LNCaP clone FGC (cell line): ENCODE results near the gene CYP2B6.
"Not testable (repeated sequence)": the region's sequence is repeated elsewhere in the genome, so short reads cannot be mapped to it uniquely, and the experiment has no call there.

Experiments used
- DNase-seq: peaks from one replicate; pipeline ENCODE4 v3.0.0-alpha.2; 2011; ENCODE audit warnings: low read depth
- H3K4me3 ChIP-seq: 2 replicates; pipeline ENCODE4 v1.5.1; 2011; ENCODE audit warnings: mild to moderate bottlenecking, low read depth, low read length, control low read depth
- TF ChIP-seq, protein P1 (sequence below): IDR thresholded peaks from 2 replicates; pipeline ENCODE4 v1.5.1; 2012; ENCODE audit warnings: mild to moderate bottlenecking; ENCODE audit not compliant: control insufficient read depth, insufficient read depth; ENCODE audit errors: extremely low read depth

Gene CYP2B6

GRCh38 chr19:41027273-41027967 lies 36.3 kb downstream of the CYP2B6 start:
- DNase-seq: no peak
- TF ChIP-seq, protein P1, sequence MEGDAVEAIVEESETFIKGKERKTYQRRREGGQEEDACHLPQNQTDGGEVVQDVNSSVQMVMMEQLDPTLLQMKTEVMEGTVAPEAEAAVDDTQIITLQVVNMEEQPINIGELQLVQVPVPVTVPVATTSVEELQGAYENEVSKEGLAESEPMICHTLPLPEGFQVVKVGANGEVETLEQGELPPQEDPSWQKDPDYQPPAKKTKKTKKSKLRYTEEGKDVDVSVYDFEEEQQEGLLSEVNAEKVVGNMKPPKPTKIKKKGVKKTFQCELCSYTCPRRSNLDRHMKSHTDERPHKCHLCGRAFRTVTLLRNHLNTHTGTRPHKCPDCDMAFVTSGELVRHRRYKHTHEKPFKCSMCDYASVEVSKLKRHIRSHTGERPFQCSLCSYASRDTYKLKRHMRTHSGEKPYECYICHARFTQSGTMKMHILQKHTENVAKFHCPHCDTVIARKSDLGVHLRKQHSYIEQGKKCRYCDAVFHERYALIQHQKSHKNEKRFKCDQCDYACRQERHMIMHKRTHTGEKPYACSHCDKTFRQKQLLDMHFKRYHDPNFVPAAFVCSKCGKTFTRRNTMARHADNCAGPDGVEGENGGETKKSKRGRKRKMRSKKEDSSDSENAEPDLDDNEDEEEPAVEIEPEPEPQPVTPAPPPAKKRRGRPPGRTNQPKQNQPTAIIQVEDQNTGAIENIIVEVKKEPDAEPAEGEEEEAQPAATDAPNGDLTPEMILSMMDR: no peak
- no peak overlapping the region for H3K4me3 ChIP-seq

GRCh38 chr19:41029524-41030432 lies 38.7 kb downstream of the CYP2B6 start:
- no peak overlapping the region for H3K4me3 ChIP-seq
- TF ChIP-seq, protein P1: no peak
- no peak for DNase-seq

GRCh38 chr19:41030651-41031050 lies 39.6 kb downstream of the CYP2B6 start:
- no peak for DNase-seq
- H3K4me3 ChIP-seq: no peak overlapping the region
- TF ChIP-seq, protein P1: no peak

DNA sequence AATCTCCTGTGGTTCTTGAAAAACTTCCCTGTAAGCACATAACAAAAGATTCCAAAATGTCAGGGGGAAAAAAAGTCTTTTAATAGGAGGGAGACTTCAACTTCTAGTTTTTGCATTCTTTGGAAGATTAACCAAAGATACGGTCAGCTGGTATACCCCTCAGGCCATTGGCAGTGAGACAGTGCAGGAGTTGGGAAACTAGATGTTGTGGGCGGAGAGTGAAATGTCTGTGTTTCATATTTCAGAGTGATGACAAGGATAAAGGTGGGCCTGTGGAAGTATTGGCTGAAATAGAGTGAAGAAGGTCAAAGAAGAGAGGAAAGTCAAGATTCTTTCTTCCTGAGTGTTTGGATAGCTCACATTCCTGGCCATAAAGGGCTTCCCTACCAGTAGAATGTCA lies 40.8 kb downstream of the CYP2B6 start:
- no peak for DNase-seq
- TF ChIP-seq, protein P1: no peak

DNA sequence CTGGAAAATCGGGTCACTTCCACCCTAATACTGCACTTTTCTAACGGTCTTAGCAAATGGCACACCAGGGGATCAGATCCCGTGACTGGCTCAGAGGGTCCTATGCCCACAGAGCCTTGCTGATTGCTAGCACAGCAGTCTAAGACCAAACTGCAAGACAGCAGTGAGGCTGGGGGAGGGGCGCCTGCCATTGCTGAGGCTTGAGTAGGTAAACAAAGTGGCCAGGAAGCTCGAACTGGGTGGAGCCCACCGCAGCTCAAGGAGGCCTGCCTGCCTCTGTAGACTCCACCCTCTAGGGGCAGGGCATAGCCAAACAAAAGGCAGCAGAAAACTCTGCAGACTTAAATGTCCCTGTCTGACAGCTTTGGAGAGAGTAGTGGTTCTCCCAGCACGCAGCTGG lies 42.2 kb downstream of the CYP2B6 start:
- not testable (repeated sequence) for H3K4me3 ChIP-seq, DNase-seq

More for the DNA sequence above, 40.8 kb downstream of the CYP2B6 start:
- no peak overlapping the region for H3K4me3 ChIP-seq

- no peak for DNase-seq
- no peak overlapping the region for H3K4me3 ChIP-seq
- TF ChIP-seq, protein P1: no peak
These were observed 48.7 kb downstream of the CYP2B6 start for GRCh38 chr19:41039806-41040205.

DNA sequence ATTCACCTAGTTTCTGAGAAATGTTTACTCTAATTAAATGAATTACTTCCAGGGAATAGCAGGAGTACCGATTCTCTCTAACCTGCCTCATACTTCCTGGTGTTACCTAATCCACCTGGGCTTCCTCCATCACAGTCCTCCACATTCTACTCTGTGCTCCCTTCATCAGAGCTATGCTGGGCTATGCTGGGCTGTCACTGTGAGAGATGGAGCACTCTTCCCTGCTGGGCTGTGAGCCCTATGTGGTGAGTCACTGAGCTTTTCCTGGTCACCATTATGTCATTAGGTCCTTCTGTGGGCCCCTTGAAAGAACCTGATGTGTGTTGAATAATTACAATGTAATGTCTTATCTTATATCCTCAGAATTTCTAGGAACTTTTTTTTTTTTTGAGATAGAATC lies 54.0 kb downstream of the CYP2B6 start:
- DNase-seq: not testable (repeated sequence)

DNA sequence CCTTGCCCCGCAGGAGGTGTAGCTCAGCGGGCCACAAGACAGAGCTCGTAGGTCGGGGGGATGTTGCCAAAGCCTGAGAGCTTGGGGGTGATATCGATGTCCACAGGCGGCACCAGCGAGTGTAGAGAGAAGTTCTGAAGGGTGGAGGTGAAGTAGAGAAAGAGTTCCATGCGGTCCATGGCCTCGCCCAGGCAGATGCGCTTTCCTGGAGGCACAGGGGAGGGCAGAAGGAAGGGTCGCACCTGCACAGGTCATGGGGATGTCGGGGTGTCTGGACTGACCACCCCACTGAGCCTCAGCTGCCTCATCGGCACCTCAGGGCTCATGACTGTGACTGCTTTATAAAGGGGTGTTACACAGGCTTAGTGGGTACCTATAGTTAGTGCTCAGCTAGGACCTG lies 59.3 kb downstream of the CYP2B6 start:
- DNase-seq: no peak
- no peak overlapping the region for H3K4me3 ChIP-seq
- TF ChIP-seq, protein P1: no peak

More for the DNA sequence above, 54.0 kb downstream of the CYP2B6 start:
- H3K4me3 ChIP-seq: not testable (repeated sequence)

GRCh38 chr19:41052162-41052561 lies 61.1 kb downstream of the CYP2B6 start:
- not testable (repeated sequence) for DNase-seq, H3K4me3 ChIP-seq

DNA sequence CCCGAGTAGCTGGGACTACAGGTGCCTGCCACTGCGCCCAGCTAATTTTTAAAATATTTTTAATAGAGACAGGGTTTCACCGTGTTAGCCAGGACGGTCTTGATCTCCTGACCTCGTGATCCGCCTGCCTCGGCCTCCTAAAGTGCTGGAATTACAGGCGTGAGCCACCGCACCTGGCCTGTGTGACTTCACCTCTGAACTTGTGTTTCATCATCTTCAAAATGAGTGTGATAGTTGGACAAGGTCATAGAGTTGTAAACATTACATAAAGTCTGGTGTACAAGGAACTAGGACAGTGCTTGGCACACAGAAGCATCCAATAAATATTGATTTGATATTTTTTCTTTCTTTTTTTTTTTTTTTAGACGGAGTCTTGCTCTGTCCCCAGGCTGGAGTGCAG lies 62.2 kb downstream of the CYP2B6 start:
- DNase-seq, H3K4me3 ChIP-seq: not testable (repeated sequence)
